Breast epithelium (tissue), 4 donors: Measurements from ENCODE around the gene B3GALT6. TPM values are rescaled to one million over a fixed set of nuclear protein-coding genes. Genes with fewer than 3 reads are reported as not detected.

ENCODE experiments used
- DNase-seq, 2 donors: peaks; one replicate each; pipeline ENCODE4 v3.0.0-alpha.2; 2019; ENCODE audit warnings: low spot score in 2 of 2
- H3K27ac ChIP-seq, 2 donors: fragments of 200-600 bp; sonication (generic) in 1 of 2; one replicate each; pipeline ENCODE4 v1.5.1; 2016 to 2019; ENCODE audit warnings: mild to moderate bottlenecking in 1 of 2
- H3K27me3 ChIP-seq, 2 donors: fragments of 200-600 bp; sonication (generic) in 1 of 2; one replicate each; pipeline versions ENCODE4 v1.5.1 to v1.6.0; 2017 to 2019; ENCODE audit warnings: control low read depth in 1 of 2, mild to moderate bottlenecking in 1 of 2
- H3K36me3 ChIP-seq: fragments of 200-600 bp; one replicate; pipeline ENCODE4 v1.5.1; 2019
- H3K4me1 ChIP-seq, 2 donors: fragments of 200-600 bp; sonication (generic); one replicate each; pipeline ENCODE4 v1.5.1; 2016 to 2019; ENCODE audit warnings: control low read depth in 1 of 2
- H3K4me3 ChIP-seq, 3 donors: fragments of 200-600 bp; sonication (generic); 1 replicate in 2 of 3; 2 replicates in 1 of 3; pipeline ENCODE4 v1.5.1; 2016 to 2019; ENCODE audit warnings: mild to moderate bottlenecking in 3 of 3, moderate library complexity in 2 of 3
- H3K9me3 ChIP-seq, 2 donors: fragments of 200-600 bp; sonication (generic) in 1 of 2; one replicate each; pipeline ENCODE4 v1.5.1; 2016 to 2019; ENCODE audit warnings: control low read depth in 1 of 2
- POLR2A ChIP-seq: fragments of 450-650 bp; IDR thresholded peaks from one replicate; pipeline ENCODE4 v1.6.1; 2016; ENCODE audit warnings: antibody characterized with exemption, mild to moderate bottlenecking, moderate library complexity
- POLR2AphosphoS5 ChIP-seq, 3 donors: sonication (generic); formaldehyde crosslinking; IDR thresholded peaks; one replicate each; pipeline ENCODE4 v1.6.1; 2017; ENCODE audit warnings: antibody characterized with exemption in 3 of 3
- intact Hi-C: fragments of 100-400 bp; cut with DNase I; formaldehyde crosslinking; loops from one replicate; pipeline ENCODE4 v1.15.1; 2023; ENCODE audit warnings: low total_unique reads
- total RNA-seq, 3 donors: library from RNA; depleted of rRNA; stranded (reverse); fragments of >200 nt; gene quantifications; one replicate each; pipeline ENCODE4 v1.1.0, GENCODE V29; 2016
- TF ChIP-seq, protein P1 (sequence below), 3 donors: fragments of 450-650 bp; IDR thresholded peaks; one replicate each; pipeline ENCODE4 v1.5.1; 2016 to 2017; ENCODE audit warnings: antibody characterized with exemption in 3 of 3, mild to moderate bottlenecking in 3 of 3, moderate library complexity in 3 of 3

Gene B3GALT6
- total RNA-seq, 3 donors from 2014 or later: 14.4 to 16.0 (median 14.4) TPM

DNA sequence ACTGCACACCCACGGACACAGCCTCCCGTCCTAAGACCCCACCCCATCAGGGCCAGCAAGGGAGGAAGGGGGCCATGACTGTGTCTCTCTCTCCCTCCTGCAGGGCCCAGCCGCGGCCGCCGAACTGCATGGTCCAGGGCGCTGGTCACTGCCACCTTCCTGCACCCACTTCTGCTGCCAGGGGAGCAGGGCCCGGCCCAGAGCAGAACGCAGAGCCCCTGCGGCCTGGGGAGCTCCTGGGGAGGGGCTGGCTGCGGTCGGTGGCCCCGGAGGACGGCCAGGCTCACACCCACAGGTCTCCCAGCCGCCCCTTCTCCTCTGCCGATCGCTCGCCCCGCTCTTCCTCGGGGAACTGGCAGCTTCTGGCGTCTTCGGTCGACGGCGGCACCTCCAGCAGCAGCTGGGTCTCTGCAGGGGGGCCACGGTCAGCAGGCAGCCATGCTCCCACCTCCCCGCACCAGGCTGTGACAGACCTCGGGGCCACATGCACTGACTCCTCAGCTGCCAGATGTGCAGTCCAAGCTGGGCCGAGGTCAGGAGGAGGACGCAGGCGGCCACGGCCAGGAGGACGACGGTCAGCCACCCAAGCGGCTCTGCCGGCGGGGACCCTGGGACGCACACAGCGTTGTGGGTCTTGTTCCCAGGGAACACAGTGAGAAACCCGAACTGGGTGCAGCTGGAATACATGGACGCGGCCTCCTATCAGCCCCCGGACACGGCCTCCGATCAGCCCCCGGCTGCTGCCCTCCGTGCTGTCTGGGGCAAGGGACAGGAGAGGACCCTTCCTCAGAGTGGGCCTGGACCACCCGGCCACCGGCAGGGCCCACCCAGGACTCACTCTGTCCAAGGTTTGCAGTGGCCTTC lies 28.2 kb upstream of the B3GALT6 start:
- no peaks in the 10 kb centered on the region for H3K36me3 ChIP-seq
- no peak for DNase-seq
- H3K4me3 ChIP-seq: no peak overlapping the region
- intact Hi-C loops: no loop called here
- H3K9me3 ChIP-seq: no peaks in the 10 kb centered on the region
- H3K27ac ChIP-seq: no peak overlapping the region
- H3K27me3 ChIP-seq: no peaks in the 10 kb centered on the region
- TF ChIP-seq POLR2A (no peak), POLR2AphosphoS5 (IDR thresholded peaks at IDR 0.05) (no peak)
- TF ChIP-seq, protein P1, sequence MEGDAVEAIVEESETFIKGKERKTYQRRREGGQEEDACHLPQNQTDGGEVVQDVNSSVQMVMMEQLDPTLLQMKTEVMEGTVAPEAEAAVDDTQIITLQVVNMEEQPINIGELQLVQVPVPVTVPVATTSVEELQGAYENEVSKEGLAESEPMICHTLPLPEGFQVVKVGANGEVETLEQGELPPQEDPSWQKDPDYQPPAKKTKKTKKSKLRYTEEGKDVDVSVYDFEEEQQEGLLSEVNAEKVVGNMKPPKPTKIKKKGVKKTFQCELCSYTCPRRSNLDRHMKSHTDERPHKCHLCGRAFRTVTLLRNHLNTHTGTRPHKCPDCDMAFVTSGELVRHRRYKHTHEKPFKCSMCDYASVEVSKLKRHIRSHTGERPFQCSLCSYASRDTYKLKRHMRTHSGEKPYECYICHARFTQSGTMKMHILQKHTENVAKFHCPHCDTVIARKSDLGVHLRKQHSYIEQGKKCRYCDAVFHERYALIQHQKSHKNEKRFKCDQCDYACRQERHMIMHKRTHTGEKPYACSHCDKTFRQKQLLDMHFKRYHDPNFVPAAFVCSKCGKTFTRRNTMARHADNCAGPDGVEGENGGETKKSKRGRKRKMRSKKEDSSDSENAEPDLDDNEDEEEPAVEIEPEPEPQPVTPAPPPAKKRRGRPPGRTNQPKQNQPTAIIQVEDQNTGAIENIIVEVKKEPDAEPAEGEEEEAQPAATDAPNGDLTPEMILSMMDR (IDR thresholded peaks at IDR 0.05): no peak
- H3K4me1 ChIP-seq: peaks cover 0 to 7% of the 10 kb centered on the region in 2 donors

DNA sequence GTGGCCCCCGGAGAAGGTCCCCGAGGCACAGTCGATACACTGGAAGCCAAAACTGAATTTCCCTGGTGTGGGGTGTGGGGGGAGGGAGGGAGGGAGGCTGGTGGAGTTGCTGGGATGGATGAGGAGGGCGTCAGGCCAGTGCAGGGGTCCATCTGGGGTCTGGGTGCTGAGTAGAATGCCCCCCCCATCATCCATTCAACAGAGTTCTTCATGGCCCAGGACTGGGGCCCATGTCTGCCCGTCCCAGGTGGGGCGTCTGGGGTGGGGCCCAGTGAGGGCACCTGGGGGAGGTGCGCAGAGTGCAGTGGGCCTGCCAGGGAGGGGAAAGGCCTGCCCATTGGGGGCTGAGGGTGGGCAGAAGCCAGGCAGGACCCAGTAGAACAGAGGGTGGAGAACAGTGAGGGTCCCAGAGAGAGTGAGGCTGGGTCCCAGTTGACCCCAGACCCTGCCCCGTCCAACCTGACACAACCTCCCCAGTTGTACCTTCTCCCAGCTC lies 27.6 kb upstream of the B3GALT6 start:
- H3K4me3 ChIP-seq: no peak overlapping the region
- no peaks in the 10 kb centered on the region for H3K9me3 ChIP-seq
- no peak overlapping the region for H3K27ac ChIP-seq
- H3K4me1 ChIP-seq: peaks cover 0 to 11% of the 10 kb centered on the region in 2 donors
- intact Hi-C loops: no loop called here
- TF ChIP-seq POLR2A (no peak), POLR2AphosphoS5 (IDR thresholded peaks at IDR 0.05) (no peak)
- TF ChIP-seq, protein P1 (IDR thresholded peaks at IDR 0.05): no peak
- no peaks in the 10 kb centered on the region for H3K36me3 ChIP-seq
- no peak for DNase-seq
- no peaks in the 10 kb centered on the region for H3K27me3 ChIP-seq

- no peaks in the 10 kb centered on the region for H3K27me3 ChIP-seq
- H3K27ac ChIP-seq: no peak overlapping the region
- TF ChIP-seq, protein P1 (IDR thresholded peaks at IDR 0.05): no peak
- TF ChIP-seq POLR2AphosphoS5 (IDR thresholded peaks at IDR 0.05): no peak
- TF ChIP-seq POLR2A: no peak
- H3K36me3 ChIP-seq: no peaks in the 10 kb centered on the region
- no peak for DNase-seq
- no peak overlapping the region for H3K4me3 ChIP-seq
- peaks cover 0 to 11% of the 10 kb centered on the region in 2 donors for H3K4me1 ChIP-seq
- intact Hi-C loops: no loop called here
- no peaks in the 10 kb centered on the region for H3K9me3 ChIP-seq
Measured at GRCh38 chr1:1204998-1205768, 26.9 kb upstream of the B3GALT6 start.

DNA sequence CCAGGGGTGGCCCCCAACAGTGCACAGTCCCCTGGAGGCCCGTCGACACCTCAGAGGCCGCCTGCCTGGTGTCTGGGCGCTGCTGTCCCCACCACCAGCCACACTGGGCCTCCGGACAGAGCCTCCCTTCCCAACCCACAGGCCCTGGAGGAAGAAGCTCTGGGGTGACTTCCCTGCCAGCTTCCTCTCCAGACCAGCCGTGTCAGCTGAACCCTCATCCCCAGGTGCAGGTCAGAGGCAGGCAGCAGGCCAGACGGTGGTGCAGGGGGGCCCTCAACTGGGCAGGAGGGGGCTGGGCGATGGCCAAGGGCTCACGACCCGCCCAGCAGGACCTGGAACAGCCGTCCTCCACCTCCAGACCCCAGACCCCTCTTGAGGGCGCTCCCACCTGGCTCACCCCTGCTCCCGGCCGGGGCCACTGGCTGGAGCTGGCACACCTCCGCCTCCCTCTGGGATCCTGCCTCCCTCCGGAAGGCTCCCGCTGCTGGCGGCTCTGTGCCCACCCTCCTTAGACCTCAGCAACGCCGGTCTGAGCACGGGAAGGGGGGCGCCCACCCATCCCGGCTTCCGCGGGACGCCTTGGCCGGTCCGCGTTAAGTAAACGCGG lies 26.2 kb upstream of the B3GALT6 start:
- TF ChIP-seq, protein P1 (IDR thresholded peaks at IDR 0.05): no peak
- no peak for TF ChIP-seq POLR2AphosphoS5 (IDR thresholded peaks at IDR 0.05)
- no peak for TF ChIP-seq POLR2A
- Histone ChIP-seq H3K4me3 (peak overlapping the region; percentile 10 to 57 (median 34)), H3K4me1 (peaks cover 0 to 11% of the 10 kb centered on the region in 2 donors), H3K9me3 (no peaks in the 10 kb centered on the region), H3K27me3 (no peaks in the 10 kb centered on the region), H3K27ac (no peak overlapping the region), H3K36me3 (no peaks in the 10 kb centered on the region)
- no peak for DNase-seq
- intact Hi-C loops: no loop called here
